MM.1S (cell line): ENCODE data around the gene CBLN3.
A peak's percentile ranks its signal among the peaks of the same experiment; 100 is the strongest.

ENCODE experiments used
- DNase-seq: peaks from one replicate; pipeline ENCODE4 v3.0.0-alpha.2; 2015
- H2AFZ ChIP-seq: fragments of 300-600 bp; sonication (generic); 2 replicates; pipeline ENCODE4 v1.6.0; 2016; ENCODE audit warnings: antibody characterized with exemption, low read length
- H3F3A ChIP-seq: fragments of 300-600 bp; sonication (generic); 2 replicates; pipeline ENCODE4 v1.6.1; 2016; ENCODE audit warnings: mild to moderate bottlenecking, antibody characterized with exemption, low read length, moderate library complexity, mixed read lengths; ENCODE audit not compliant: insufficient read depth
- H3K27ac ChIP-seq: fragments of 300-600 bp; sonication (generic); 2 replicates; pipeline ENCODE4 v1.5.1; 2016; ENCODE audit warnings: mild to moderate bottlenecking, low read length
- H3K27me3 ChIP-seq: fragments of 300-600 bp; sonication (generic); replicated peaks from 2 replicates; pipeline ENCODE4 v1.6.0; 2016; ENCODE audit warnings: low read length; ENCODE audit not compliant: insufficient read depth
- H3K36me3 ChIP-seq: fragments of 300-600 bp; sonication (generic); replicated peaks from 2 replicates; pipeline ENCODE4 v1.6.1; 2016; ENCODE audit warnings: mild to moderate bottlenecking, low read length, mixed read lengths; ENCODE audit not compliant: insufficient read depth
- H3K4me1 ChIP-seq: fragments of 300-600 bp; sonication (generic); 2 replicates; pipeline ENCODE4 v1.6.1; 2016; ENCODE audit warnings: low read length, mixed read lengths
- H3K4me2 ChIP-seq: fragments of 300-600 bp; sonication (generic); 2 replicates; pipeline ENCODE4 v1.6.0; 2016; ENCODE audit warnings: low read depth, low read length
- H3K4me3 ChIP-seq: fragments of 300-600 bp; sonication (generic); 2 replicates; pipeline ENCODE4 v1.5.1; 2016; ENCODE audit warnings: low read length, mixed read lengths
- H3K79me2 ChIP-seq: fragments of 300-600 bp; sonication (generic); 2 replicates; pipeline ENCODE4 v1.6.1; 2016; ENCODE audit warnings: mixed run types, low read length, mixed read lengths
- H3K9ac ChIP-seq: fragments of 300-600 bp; sonication (generic); 2 replicates; pipeline ENCODE4 v1.6.1; 2016; ENCODE audit warnings: low read length, mixed read lengths
- H3K9me2 ChIP-seq: fragments of 300-600 bp; sonication (generic); replicated peaks from 2 replicates; pipeline ENCODE4 v1.6.1; 2016; ENCODE audit warnings: mild to moderate bottlenecking, low read length, mixed read lengths; ENCODE audit not compliant: insufficient read depth
- H3K9me3 ChIP-seq: fragments of 300-600 bp; sonication (generic); replicated peaks from 2 replicates; pipeline ENCODE4 v1.6.1; 2016; ENCODE audit warnings: mild to moderate bottlenecking, low read length, mixed read lengths; ENCODE audit not compliant: insufficient read depth
- H4K20me1 ChIP-seq: fragments of 300-600 bp; sonication (generic); 2 replicates; pipeline ENCODE4 v1.6.1; 2016; ENCODE audit warnings: mild to moderate bottlenecking, low read length, moderate library complexity, mixed read lengths; ENCODE audit not compliant: insufficient read depth
- EZH2 ChIP-seq: fragments of 300-600 bp; sonication (generic); optimal IDR thresholded peaks from 2 replicates; pipeline ENCODE3; 2017; ENCODE audit warnings: low read depth, mild to moderate bottlenecking, antibody characterized with exemption, low read length, mixed read lengths
- EZH2phosphoT487 ChIP-seq: fragments of 300-600 bp; sonication (generic); IDR thresholded peaks from 2 replicates; pipeline ENCODE4 v1.6.1; 2018; ENCODE audit warnings: antibody characterized with exemption, low read length
- TF ChIP-seq, protein P1 (sequence below): fragments of 300-600 bp; sonication (generic); IDR thresholded peaks from 2 replicates; pipeline ENCODE4 v1.5.1; 2016; ENCODE audit warnings: antibody characterized with exemption, low read length, mixed read lengths

Gene CBLN3

DNA sequence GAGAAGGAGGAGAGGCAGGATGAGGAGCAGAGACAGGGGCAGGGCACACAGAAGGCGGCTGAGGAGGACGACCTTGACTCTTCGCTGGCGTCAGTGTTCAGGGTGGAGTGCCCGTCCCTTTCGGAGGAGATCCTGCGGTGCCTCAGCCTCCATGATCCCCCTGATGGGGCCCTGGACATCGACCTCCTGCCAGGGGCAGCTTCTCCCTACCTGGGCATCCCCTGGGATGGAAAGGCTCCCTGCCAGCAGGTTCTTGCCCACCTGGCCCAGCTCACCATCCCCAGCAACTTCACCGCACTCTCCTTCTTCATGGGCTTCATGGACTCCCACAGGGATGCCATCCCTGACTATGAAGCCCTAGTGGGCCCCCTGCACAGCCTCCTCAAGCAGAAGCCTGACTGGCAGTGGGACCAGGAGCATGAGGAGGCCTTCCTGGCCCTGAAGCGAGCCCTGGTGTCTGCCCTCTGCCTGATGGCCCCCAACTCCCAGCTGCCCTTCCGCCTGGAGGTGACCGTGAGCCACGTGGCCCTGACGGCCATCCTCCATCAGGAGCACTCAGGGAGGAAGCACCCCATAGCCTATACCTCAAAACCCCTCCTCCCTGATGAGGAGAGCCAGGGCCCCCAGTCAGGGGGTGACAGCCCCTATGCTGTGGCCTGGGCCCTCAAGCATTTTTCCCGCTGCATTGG is 14.6 kb downstream of the CBLN3 start:
- H2AFZ ChIP-seq, result no peak overlapping the region
- no peaks in the 10 kb centered on the region for H3K9me3 ChIP-seq
- H3K36me3 ChIP-seq, result no peaks in the 10 kb centered on the region
- DNase-seq, result no peak
- no peaks in the 10 kb centered on the region for H3K79me2 ChIP-seq
- no peaks in the 10 kb centered on the region for H3F3A ChIP-seq
- no peak overlapping the region for H3K4me2 ChIP-seq
- no peaks in the 10 kb centered on the region for H4K20me1 ChIP-seq
- no peak for TF ChIP-seq EZH2
- TF ChIP-seq EZH2phosphoT487, result no peak
- TF ChIP-seq, protein P1, sequence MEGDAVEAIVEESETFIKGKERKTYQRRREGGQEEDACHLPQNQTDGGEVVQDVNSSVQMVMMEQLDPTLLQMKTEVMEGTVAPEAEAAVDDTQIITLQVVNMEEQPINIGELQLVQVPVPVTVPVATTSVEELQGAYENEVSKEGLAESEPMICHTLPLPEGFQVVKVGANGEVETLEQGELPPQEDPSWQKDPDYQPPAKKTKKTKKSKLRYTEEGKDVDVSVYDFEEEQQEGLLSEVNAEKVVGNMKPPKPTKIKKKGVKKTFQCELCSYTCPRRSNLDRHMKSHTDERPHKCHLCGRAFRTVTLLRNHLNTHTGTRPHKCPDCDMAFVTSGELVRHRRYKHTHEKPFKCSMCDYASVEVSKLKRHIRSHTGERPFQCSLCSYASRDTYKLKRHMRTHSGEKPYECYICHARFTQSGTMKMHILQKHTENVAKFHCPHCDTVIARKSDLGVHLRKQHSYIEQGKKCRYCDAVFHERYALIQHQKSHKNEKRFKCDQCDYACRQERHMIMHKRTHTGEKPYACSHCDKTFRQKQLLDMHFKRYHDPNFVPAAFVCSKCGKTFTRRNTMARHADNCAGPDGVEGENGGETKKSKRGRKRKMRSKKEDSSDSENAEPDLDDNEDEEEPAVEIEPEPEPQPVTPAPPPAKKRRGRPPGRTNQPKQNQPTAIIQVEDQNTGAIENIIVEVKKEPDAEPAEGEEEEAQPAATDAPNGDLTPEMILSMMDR, result no peak
- H3K27me3 ChIP-seq, result no peaks in the 10 kb centered on the region
- H3K4me3 ChIP-seq, result no peak overlapping the region
- H3K9ac ChIP-seq, result no peak overlapping the region
- H3K9me2 ChIP-seq, result no peaks in the 10 kb centered on the region
- no peaks in the 10 kb centered on the region for H3K4me1 ChIP-seq
- H3K27ac ChIP-seq, result no peak overlapping the region

DNA sequence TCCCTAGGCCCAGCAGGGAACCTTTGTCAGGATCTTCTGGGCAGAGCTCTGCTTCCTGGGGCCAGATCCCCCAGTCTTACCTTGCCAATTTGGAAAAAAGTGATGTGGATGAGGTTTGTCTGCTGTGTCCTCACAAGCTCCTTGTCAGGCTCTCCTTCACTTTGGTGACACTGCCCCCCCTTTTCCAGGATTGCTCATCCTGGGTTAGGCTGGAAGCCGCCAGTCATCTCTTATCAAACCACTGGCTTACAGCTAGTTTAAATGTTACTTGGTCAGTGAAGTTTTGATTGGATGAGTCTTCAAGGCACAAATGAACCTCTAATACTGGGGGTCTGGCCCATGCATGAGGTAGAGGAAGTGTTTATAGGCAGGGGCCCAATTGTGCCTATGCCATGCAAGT is 15.4 kb downstream of the CBLN3 start:
- Histone ChIP-seq H3K27me3 (no peaks in the 10 kb centered on the region), H3F3A (no peaks in the 10 kb centered on the region), H3K4me2 (no peak overlapping the region), H3K27ac (no peak overlapping the region), H3K79me2 (no peaks in the 10 kb centered on the region), H2AFZ (no peak overlapping the region), H3K4me3 (no peak overlapping the region), H3K9me3 (no peaks in the 10 kb centered on the region), H3K9me2 (no peaks in the 10 kb centered on the region), H3K4me1 (no peaks in the 10 kb centered on the region), H3K9ac (no peak overlapping the region), H4K20me1 (no peaks in the 10 kb centered on the region), H3K36me3 (no peaks in the 10 kb centered on the region)
- DNase-seq, result no peak
- TF ChIP-seq EZH2, result no peak
- TF ChIP-seq, protein P1, result no peak
- no peak for TF ChIP-seq EZH2phosphoT487

DNA sequence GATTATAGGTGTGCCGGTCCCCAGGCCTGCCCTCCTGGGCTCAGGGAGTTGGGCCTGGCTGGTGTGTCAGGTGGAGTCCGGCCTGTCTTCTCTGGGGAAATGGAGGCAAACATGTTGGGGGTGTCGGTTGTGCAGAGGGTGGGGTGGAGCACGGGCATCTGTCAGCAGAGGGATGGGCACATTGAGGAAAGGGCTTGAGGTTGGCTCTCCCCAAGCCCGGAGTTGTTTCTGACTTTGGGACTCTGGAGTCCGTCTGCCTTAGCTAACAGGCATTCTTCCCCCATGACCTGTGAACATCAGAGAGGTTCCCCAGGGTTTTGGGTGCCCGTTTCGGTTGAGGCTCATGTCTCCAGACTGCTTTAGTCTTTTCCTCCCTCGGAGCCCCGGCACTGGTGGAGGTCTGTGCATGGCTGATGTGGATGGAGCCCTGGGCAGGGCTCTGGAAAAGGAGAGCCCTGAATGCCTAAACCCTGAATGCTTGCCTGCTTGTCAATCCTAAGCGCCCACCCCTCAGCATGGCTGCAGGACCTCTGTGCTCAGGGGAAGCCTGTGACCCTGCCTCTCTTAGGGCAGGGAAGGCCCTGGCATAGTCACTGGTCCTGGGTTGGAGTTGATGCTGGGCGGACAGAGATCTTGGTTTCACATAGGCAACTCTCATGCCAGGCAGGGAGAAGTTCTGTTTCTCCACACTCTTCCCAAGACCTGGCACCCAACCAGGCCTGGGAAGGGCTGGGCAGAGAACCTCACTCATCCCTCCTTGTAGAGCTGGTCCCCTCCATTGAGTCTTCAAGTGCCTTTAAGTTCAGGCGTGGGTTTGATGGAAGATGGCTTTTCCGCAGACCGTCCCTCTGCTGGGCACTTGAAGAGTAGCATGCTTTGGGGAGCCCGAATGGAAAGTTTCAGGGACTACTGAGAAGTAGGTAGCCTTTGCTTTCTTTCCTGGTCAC is 17.8 kb downstream of the CBLN3 start:
- Histone ChIP-seq H3K4me1 (no peaks in the 10 kb centered on the region), H3K27me3 (no peaks in the 10 kb centered on the region), H2AFZ (no peak overlapping the region), H4K20me1 (no peaks in the 10 kb centered on the region), H3K36me3 (no peaks in the 10 kb centered on the region), H3K27ac (no peak overlapping the region), H3F3A (no peaks in the 10 kb centered on the region), H3K9me3 (no peaks in the 10 kb centered on the region), H3K9ac (no peak overlapping the region), H3K79me2 (no peaks in the 10 kb centered on the region), H3K4me3 (no peak overlapping the region), H3K4me2 (no peak overlapping the region), H3K9me2 (no peaks in the 10 kb centered on the region)
- TF ChIP-seq, protein P1, result peak; percentile 48
- no peak for TF ChIP-seq EZH2phosphoT487
- TF ChIP-seq EZH2, result no peak
- DNase-seq, result no peak
